Measurements from ENCODE around the gene SPATA31C2.

- TF ChIP-seq CTCF (conservative IDR thresholded peaks at IDR 0.05; ENCODE audit: low read depth, low read length) (no peak), EZH2 (IDR thresholded peaks at IDR 0.05; ENCODE audit: low read length, unreplicated experiment) (no peak), EZH2phosphoT487 (IDR thresholded peaks at IDR 0.05; ENCODE audit: borderline replicate concordance, low read length) (no peak)
Measured at GRCh38 chr9:88143179-88143578, 4.9 kb upstream of the SPATA31C2 start.

Measured in PC-3 (cell line).